ACHN (cell line): Measurements from ENCODE around the gene NPTX1.

Experiments
- DNase-seq: peaks from one replicate; pipeline ENCODE4 v3.0.0-alpha.2; 2015
- in situ Hi-C: cut with HindIII; loops from 2 replicates; pipeline ENCODE4 v1.10.0; 2017; ENCODE audit warnings: low sequenced_read_pairs, low pct_ligation_motif_present, low pct_unique_long_range_greater_than_20kb

The NPTX1 gene, protein sequence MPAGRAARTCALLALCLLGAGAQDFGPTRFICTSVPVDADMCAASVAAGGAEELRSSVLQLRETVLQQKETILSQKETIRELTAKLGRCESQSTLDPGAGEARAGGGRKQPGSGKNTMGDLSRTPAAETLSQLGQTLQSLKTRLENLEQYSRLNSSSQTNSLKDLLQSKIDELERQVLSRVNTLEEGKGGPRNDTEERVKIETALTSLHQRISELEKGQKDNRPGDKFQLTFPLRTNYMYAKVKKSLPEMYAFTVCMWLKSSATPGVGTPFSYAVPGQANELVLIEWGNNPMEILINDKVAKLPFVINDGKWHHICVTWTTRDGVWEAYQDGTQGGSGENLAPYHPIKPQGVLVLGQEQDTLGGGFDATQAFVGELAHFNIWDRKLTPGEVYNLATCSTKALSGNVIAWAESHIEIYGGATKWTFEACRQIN

DNA sequence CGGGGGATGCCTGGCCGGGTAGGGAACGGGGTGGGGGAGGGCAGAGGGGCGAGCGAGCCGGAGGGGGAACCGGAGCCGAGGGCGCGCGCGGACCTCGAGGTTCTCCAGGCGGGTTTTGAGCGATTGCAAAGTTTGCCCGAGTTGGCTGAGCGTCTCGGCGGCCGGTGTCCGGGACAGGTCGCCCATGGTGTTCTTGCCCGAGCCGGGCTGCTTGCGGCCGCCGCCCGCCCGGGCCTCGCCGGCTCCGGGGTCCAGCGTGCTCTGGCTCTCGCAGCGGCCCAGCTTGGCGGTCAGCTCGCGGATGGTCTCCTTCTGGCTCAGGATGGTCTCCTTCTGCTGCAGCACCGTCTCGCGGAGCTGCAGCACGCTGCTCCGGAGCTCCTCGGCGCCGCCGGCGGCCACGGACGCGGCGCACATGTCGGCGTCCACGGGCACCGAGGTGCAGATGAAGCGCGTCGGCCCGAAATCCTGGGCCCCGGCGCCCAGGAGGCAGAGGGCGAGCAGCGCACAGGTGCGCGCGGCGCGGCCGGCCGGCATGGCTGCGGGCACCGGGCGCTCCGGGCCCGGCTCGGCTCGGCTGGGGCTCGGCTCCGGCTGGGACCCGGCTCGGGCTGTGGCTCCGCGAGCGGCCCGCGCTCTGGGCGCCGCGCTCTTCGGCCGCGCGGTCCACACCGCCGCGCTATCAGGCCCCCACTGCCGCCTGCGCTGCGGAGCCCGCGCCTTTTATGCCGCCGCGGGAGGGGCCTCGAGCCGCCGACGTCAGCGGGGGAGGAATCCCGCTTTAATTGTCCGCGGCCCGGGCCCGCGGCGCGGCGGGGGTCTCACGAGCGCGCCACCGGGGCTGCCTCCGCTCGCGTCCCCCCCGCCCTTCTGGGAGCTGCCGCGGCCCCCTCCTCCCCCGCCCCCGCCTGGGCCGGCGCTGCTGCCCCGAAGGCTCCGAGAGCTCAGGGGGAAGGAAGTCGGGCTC lies at the start of gene NPTX1:
Gene NPTX1 (minus strand): TSS at position 698 of the 967 bp plus-strand sequence. CDS start 161 bp downstream, at position 537.
- DNase-seq = peak; percentile 24
- in situ Hi-C loops = no loop called here

DNA sequence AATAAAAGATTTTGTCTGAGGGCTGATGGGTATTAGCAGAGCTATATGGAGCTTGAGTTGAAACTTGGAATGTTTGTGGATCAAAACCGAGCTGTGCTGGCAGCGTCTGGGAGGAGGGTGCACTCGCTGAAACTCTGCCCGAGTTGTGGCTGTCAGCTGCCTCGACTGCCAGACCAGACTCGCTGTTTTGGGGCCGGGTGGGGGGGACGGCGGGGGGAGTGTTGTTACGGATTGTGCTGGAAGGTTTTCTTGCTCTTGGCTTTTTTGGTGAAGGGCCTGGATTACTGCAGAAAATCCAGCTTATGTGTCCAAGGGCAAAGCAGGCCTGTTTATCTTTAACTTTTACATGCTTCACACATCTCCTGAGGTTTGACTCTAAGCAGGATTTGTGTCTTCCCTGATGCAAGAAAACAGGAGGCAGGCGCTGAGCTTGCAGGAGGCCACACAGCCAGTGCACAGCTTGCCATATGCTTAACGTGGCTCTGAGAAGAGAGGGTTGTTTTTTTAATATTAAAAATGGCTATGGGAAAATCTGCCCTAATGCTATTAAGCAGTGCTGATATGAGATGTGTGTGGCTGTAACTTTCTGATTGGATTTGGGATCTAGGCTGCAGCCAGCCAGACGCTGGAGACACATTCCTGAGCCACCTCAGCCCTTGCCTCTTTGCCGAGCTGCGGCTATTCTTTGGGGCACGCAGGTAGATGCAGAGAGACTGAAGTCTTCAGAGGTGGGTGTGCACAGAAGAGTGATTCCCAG lies 47.7 kb upstream of the NPTX1 start:
- DNase-seq = no peak
- in situ Hi-C loops = no loop called here

DNA sequence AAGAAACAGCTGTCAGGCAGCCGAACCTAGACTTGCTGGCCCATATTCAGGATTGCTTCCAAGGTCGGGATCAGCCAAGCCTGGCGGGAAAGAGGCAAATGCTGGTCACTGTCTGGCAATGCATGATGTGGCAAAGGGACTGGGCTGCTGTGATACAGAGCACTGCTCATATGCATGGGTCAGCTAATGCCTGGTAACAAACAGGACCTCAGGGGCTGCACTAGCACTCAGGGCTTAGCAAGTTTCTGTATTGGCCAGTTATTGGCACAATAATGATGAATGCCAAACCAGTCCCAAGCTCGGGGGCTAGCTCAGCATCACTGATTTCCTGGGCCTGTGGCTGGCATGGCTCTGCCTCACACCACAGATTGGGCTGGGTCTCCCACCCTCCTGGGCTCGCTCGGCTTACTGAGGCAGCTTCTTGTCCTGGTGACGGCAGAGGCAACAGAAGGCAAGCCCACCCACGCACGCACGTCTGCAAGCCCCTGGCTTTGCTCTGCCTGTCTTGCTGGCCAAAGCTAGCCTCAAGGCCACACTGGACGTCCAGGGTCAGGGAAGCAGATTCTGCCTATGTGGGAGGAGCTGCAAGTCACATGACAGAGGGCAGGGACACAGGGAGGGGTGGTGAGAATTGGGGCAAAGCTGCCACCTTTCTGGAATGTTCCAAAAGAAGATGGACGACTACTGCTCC lies 46.8 kb upstream of the NPTX1 start:
- no peak for DNase-seq
- in situ Hi-C loops = no loop called here

DNA sequence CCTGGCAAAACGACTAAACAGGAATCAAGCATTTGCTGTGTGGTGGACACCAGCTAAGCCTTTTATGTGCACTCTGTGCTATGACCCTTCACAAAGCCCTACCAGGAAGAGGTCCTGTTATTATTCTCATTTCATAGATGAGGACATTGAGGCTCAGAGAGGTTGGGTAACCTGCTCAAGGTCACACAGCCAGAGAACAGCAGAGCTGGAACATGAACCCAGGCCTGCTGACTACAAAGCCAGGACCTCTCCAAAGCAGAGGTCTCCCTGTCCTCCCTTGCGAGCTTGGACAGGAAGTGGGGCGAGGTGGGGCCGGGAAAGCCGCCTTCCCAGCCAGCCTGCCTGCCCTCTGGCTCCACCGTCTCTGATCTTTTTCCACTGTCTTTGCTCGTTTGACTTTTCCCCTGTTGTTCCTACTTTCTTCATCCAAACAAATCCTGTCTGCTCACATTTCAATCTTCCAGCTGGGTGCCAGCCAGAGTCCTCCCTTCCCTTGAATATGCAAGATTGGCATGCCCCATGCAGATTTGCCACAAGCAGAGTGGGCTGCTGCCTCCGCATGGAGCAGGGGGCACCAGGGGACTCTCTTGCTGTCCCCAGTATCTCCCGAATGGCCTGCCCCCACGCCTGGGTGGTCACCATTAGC lies 44.5 kb upstream of the NPTX1 start:
- in situ Hi-C loops = no loop called here

DNA sequence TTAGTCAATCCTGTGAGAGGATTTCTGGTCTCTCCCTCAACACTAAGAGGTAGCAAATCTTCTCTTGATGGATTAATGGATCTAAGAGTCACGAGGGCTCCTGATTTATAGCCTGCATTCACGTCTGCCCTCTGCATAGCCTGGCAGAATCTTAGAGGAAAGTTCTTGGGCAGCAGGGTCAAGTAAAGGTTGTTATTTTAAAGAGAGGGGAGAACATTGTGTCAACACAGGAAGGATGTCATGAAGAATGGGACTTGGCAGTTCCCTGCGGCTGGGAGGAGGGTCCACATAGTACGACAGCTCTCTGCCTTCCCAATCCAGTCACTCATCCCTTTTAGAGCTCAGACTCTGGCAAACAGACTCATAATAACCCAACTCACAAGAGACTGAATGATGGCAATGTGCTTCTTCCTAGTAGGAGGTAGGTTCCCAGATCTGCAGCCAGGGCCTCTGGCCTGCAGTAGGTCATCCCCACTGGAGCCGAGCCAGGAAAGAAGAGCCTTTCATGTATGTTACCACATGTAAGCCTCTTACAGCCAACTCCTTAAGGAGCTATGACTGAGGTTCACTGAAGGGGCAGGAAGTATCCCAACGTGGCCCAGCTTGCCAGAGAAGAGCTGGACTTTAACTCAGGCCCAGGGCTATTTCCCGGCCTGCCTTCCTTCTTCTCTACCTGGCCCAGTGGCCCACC lies 42.8 kb upstream of the NPTX1 start:
- DNase-seq = no peak
- in situ Hi-C loops = no loop called here

More for the DNA sequence above, 44.5 kb upstream of the NPTX1 start:
- no peak for DNase-seq

DNA sequence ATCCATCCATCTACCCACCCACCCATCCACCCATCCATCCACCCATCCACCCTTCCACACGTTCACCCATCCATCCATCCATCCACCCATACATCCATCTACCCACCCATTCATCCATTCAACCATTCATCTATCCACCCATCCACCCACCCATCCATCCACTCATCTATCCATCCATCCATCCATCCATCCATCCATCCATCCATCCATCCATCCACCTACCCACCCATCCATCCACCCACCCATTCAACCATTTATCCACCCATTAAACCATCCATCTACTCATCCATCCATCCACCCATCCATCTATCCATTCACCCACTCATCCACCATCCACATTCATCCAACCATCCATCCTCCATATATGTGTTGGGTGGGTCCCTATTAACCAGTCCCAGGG lies 42.0 kb upstream of the NPTX1 start:
- in situ Hi-C loops = no loop called here
- no peak for DNase-seq

DNA sequence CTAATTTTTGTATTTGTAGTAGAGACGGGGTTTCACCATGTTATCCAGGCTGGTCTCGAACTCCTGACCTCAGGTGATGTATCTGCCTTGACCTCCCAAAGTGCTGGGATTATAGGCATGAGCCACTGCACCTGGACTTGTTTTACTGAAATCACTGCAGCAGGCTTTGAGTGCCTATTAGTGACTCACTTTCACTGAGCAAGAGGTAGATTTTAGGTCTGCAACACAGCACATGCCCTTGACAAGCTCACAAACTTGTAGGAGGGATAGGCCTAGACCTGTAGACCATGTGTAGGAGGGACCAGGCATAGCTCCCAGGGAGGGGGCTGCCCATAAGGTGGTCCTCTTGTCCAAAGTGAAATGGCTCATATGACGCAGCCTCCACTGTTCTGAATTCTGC lies 41.2 kb upstream of the NPTX1 start:
- no peak for DNase-seq
- in situ Hi-C loops = no loop called here

DNA sequence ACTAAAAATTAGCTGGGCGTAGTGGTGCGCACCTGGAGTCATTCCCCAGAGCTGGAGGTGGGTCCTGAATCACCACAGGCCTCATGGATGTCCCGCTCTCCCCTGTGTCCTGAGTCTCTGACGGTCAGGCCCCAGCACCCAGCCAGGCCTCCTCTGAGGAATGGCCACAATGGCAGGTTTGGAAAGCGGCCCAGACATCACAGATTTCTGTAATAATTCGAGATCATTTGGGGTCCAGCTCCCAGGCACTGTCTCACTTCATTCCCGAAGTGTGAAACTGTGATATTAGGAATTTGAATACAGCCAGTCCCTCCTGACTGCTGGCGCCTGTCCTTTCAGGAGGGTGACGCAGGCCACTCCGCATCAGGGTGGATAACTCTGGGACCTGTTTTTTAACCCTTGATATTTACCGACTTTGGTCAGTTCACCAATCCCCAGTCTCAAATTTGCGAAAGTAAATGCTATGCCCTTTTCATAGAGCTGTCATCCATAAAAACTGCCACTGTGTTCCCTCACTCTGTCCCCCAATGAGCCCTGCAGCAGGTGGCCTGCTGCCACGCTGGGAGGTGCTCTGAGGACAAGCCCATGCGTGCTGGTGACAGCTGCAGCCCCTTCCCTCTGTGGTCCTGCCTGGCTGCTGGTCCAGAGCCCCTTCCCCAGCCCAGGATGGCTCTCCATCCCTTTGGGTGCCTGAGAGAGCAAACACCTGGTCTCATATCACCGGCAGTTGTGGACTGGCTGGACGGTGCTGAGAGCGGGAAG lies 39.9 kb upstream of the NPTX1 start:
- in situ Hi-C loops = no loop called here
- DNase-seq = no peak

DNA sequence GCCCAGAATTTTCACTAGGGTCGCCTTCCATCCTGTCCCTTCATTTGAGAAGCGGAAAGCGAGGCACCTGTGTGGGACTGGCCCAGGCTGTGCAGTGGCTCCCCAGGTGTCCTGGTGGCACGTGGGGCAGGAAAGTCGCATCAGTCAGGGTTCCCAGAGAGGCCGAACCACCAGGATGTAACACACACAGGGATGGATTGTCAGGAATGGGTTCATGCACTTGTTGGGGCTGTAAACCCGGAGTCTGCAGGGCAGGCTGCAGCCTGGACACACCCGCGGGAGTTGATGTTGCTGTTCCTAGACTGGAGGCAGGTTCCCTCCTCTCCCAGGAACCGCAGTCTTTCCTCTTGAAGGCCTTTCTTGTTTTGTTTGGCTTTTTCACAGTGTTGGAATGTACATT lies 37.5 kb upstream of the NPTX1 start:
- DNase-seq = no peak
- in situ Hi-C loops = no loop called here

DNA sequence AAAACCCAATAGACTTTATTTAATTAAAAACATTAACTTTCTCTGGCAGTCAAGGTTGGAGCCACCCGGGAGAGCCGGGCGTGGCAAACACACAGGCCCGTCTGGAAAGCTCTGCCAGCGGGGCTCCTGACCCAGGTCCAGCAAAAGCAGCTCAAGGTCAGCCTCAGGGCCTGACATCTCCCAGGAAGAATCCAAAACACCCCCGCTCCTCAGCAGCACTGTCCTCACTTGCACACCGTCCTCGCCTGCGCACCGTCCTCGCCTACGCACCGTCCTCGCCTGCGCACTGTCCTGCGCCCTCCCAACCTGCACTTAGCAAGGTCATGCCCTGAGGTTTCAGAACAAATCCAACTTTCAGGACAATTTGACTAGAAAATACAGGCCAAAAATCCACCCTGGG lies 36.8 kb upstream of the NPTX1 start:
- no peak for DNase-seq
- in situ Hi-C loops = no loop called here

DNA sequence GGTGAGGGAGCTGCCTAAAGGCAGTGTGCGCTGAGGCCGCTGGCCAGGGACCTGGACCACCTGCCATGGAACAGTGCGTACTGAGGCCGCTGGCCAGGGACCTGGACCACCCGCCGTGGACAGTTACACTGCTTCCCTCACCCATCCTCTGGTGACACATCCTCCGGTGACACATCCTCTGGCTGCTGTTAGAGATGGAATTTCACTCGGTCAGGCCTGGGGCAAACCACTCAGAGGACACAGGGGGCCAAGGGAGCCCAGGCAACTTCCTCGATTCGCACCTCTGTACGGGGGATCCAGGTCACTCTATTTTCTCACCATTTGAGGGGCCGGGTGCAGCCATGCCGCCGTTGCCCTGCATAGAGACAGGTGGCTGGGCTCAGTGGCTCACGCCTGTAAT lies 35.8 kb upstream of the NPTX1 start:
- in situ Hi-C loops = no loop called here
- peak; percentile 36 for DNase-seq

DNA sequence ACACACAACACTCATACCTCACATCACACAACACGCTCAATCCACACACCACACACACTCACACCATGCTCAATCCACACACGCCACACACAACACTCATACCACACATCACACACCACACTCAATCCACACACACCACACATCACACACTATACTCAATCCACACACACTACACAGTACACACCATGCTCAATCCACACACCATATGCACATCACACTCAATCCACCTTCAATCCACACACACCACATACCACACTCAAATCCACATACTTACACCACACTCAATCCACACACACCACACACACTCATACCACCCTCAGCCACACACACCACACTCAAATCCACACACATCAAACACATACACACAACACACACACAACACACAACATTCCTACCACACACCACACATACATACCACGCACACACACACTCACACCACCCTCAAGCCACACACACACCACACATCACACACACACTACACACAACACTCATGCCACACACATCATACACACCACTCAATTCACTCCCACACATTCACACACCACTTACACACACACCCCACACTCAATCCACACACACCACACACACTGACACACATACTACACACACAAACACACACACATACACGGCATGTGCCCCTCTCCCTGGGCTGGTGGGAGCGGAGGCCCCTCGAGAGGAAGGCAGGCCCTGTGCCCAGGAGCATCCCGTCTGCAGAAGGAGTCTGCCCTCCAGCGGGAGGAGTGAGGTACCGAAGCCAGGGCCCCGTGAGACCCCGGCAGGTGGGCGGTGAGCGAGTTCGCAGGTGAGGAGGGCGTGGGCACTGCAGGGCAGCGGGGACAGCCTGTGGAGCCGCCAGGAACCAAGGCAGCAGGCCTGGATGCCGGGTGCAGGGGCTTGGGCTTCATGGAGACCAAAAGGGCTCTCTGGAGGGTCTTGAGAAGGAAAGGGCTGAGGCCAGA lies 35.1 kb upstream of the NPTX1 start:
- in situ Hi-C loops = no loop called here

DNA sequence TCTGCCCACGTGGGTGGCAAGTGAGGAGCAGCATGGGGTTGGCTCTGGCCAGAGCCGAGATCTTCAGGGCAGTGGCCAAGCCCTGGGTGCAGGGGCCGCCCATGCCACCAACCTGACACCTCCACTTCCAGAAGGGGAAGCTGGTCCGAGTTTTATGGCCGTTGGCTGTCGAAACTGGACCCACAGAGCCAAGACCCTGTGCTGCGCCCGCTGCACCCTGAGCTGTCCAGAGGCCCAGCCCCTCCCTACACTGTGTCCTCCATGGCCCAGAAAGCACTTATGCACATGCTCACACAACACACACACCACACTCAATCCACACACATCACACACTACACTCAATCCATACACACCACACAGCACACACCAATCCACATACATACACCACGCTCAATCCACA lies 34.4 kb upstream of the NPTX1 start:
- DNase-seq = no peak
- in situ Hi-C loops = no loop called here

More for the DNA sequence above, 35.1 kb upstream of the NPTX1 start:
- no peak for DNase-seq

DNA sequence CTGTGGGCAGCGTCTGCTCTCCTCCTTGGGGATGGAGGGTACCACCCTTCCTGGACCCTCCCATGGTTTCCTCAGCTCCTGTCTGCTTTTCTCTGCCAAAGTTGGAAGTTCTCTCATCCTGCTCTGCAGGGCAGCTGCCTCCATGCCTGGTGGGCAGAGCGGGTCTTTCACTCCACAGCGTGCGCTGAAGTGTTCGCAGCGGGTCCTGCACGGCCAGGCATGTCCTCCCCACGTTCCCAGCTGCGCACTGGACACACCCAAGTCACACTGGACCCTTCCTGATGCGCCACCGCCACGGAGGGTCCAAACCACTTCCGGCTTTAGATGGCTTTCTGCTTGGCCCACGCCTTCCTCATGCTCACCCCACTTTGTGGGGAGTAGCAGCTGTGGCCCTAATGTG lies 33.7 kb upstream of the NPTX1 start:
- in situ Hi-C loops = no loop called here
- no peak for DNase-seq

DNA sequence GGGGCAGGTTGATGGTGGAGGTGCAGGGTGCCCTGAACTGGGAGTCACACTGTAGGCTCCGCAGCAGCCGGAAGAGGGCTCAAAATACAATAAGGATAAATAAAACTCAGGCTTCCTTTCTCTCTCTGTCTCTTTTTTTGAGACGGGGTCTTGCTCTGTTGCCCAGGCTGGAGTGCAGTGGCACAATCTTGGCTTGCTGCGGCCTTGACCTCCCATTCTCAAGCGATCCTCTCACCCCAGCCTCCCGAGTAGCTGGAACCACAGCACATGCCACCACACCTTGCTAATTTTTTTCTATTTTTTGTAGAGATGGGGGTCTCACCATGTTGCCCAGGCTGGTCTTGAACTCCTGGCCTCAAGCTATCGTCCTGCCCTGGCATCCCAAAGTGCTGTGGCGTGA lies 32.9 kb upstream of the NPTX1 start:
- DNase-seq = no peak
- in situ Hi-C loops = no loop called here

DNA sequence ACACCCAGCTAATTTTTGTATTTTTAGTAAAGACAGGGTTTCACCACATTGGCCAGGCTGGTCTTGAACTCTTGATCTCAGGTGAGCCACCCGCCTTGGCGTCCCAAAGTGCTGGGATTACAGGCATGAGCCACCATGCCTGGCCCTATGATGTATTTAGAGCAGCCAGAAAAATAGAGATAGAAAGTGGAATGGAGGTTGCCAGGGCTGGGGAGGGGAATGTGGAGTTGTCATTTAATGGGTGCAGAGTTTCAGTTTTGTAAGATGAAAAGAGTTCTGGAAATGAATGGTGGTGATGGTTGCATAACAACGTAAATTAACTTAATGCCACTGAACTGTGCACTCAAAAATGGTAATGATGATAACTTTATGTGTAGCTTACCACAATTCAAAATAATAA lies 31.6 kb upstream of the NPTX1 start:
- DNase-seq = no peak
- in situ Hi-C loops = no loop called here
